Measurements from ENCODE around the gene C1orf105.

Gene C1orf105

DNA sequence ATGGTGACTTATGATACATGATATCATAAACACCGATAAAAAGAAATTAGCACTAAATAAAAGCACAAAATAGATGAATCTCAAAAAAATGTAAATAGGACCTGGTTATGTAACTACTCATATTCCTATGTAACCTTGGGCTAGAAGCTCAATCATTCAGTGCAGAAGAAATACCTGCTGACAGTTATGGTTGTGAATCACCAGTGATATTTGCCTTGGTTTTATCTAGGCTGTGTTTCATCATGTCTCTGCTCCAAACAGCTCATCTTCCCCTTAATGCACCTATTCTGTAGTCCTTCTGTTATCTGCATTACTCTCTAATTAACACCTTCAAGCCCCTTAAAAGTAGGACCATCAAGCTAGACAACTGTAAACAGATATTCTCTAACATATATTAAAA lies 39.7 kb downstream of the C1orf105 start:
- DNase-seq (ENCODE audit: low read depth) = no peak

- DNase-seq (ENCODE audit: low read depth) = no peak
Measured at GRCh38 chr1:172460887-172461315, 40.4 kb downstream of the C1orf105 start.

- no peak for DNase-seq (ENCODE audit: low read depth)
Measured at GRCh38 chr1:172465617-172466016, 45.1 kb downstream of the C1orf105 start.

- no peak for DNase-seq (ENCODE audit: low read depth)
Measured at GRCh38 chr1:172466795-172467407, 46.4 kb downstream of the C1orf105 start.

GRCh38 chr1:172467446-172467845 lies 47.0 kb downstream of the C1orf105 start:
- no peak for DNase-seq (ENCODE audit: low read depth)

- DNase-seq (ENCODE audit: low read depth) = no peak
Measured at GRCh38 chr1:172468296-172468695, 47.8 kb downstream of the C1orf105 start.

GRCh38 chr1:172469717-172470116 lies 49.2 kb downstream of the C1orf105 start:
- no peak for DNase-seq (ENCODE audit: low read depth)

GRCh38 chr1:172470149-172470548 lies 49.7 kb downstream of the C1orf105 start:
- no peak for DNase-seq (ENCODE audit: low read depth)

DNA sequence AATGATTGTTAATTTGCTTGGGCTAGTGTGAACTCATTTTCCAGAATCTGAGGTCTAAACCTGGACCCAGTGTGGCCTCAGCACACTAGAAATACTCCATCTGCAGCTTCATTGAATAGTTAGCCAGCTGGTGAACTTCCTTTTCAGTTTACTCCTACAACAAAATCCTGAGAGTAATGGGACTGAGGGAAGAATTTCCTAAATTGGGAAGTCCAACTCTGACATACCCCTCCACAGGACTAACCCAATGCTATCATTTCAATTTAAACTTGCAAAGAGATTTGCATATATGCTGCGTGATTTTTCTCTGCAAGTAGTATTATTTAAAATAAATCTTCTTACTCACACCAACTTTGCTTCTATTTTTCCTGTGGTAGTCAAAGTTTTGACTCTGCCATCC lies 51.2 kb downstream of the C1orf105 start:
- no peak for DNase-seq (ENCODE audit: low read depth)

DNA sequence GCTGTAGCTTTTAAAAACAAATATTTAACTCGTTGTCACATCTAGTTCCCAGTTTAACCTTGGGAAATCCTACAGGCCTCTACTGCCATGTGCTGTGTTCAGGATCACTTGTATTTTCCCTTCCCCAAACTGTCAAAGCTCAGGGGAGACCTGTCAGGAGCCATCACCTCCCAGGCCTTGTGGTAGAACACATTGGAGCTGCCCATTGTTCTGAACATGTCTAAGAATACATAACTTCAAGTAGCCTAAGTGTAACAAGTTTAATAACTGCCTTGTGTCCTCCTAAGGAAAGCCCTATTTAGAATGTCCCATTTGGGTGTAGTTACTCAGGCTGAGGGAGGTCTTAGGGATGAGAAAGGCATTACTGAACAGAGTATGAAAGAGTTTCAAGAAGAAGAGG lies 52.0 kb downstream of the C1orf105 start:
- DNase-seq (ENCODE audit: low read depth) = no peak

- no peak for DNase-seq (ENCODE audit: low read depth)
Measured at GRCh38 chr1:172473302-172473701, 52.8 kb downstream of the C1orf105 start.

DNA sequence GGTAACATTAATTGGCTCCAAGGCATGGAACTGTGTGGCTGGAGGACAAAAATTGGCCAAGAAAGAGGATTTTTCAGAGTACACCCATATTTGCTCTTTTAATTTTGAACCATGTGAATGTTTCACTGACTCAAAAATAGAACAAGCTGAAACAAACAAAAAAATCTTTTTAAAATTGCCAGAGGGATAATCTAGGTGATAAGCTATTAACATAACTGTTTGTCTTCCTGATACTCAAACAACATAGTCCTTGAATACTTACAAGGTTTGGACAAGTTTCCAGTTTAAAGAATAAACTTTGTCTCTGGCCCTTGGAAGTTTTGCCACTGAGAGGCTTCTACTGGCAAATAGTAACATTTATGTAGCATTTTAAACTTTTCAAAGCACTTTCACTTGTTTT lies 53.4 kb downstream of the C1orf105 start:
- DNase-seq (ENCODE audit: low read depth) = no peak

GRCh38 chr1:172476218-172476811 lies 55.8 kb downstream of the C1orf105 start:
- DNase-seq (ENCODE audit: low read depth) = no peak

DNA sequence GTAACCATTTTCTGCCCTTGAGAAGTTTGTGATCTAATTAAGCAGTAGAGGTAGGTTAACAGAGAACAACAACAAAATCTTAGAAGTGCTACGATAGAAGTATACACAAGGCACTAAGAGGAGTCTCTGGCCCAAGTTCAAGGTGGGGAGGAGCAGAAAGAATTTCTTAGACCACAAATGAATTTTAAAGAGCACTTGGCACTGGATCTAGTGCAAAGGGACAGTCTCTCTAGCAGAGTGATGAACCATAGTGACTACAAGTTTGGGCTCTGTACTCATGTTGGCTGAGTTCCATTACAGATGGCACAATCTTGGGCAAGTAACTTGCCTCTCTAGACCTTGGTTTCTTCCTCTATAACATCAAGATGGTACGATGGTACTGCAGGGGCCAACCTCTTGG lies 56.7 kb downstream of the C1orf105 start:
- no peak for DNase-seq (ENCODE audit: low read depth)

DNA sequence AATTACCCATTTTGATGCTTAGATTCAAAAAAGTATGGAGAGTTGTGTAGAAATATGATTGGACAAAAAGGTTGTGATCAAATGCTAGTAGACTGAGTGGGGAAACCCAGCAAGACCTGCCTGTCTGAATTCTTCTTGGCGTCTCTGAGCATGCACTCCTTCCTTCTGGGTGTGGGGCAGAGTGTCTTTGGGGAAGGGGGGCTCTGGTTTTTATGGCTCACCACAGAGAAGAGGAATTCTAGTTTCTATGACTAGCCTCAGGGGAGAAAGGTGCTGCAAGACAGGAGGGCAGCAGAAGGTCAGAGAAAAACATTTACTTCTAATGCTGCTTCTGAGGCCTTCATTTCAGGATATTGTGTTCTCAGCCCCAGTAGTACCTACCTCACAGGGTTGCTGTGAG lies 57.3 kb downstream of the C1orf105 start:
- no peak for DNase-seq (ENCODE audit: low read depth)

DNA sequence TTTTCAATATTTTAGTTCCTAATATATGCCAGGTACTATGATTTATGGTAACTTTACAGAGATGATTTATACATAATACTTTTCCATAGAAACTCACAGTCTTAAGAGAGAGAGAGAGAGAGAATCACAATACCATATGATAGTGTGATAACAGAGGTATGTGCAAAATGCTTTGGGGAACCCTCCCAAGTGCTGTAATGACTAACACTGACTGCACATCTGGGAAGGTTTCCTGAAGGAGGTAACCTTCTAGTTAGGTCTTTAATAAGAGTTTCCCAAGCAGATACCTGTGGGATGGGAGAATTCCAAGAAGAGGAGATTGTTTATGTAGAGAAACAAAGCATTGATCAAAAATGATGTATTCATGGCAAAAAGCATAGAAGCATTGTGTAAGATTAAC lies 58.0 kb downstream of the C1orf105 start:
- no peak for DNase-seq (ENCODE audit: low read depth)

DNA sequence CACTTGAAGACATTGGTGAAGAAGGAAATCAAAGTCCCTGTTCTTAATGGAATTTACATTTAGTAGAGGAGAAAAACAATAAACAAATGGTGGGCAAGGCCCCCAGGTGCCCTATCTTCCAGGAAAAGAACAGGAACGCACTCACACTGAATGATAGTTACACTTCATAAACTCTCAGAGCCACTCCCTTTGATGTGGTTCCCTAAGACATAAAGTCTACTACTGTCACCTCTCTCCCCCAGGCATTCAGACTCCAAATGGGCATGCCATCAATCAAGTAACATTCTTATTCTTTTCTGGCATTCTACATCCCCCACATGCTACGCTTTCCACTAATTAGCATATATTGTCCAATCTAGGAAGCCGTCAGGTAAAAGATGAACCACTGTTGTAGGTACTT lies 59.9 kb downstream of the C1orf105 start:
- no peak for DNase-seq (ENCODE audit: low read depth)

GRCh38 chr1:172482044-172482443 lies 61.6 kb downstream of the C1orf105 start:
- no peak for DNase-seq (ENCODE audit: low read depth)

DNA sequence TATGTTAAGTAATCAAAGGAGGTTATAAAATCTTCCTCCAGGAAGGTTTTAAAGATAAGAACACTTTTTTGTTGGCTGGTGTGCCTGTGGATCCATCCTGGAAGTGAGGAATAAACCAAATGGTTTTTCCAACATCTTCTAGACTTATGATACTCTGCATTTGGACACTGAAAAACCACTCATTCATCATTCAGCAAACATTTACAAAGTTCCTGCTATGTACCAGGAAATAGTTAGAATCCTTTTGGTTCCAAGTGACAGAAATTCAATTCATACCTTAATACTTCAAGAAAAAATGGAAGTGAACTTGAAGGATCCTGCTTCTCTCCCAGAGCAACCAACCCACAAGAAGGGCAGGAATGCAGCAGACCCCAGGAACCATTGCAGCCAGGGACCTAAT lies 63.0 kb downstream of the C1orf105 start:
- no peak for DNase-seq (ENCODE audit: low read depth)

GRCh38 chr1:172484252-172484651 lies 63.8 kb downstream of the C1orf105 start:
- no peak for DNase-seq (ENCODE audit: low read depth)

GRCh38 chr1:172485626-172486025 lies 65.1 kb downstream of the C1orf105 start:
- DNase-seq (ENCODE audit: low read depth) = no peak

- DNase-seq (ENCODE audit: low read depth) = no peak
Measured at GRCh38 chr1:172486805-172487454, 66.4 kb downstream of the C1orf105 start.

GRCh38 chr1:172487550-172487949 lies 67.1 kb downstream of the C1orf105 start:
- no peak for DNase-seq (ENCODE audit: low read depth)

DNA sequence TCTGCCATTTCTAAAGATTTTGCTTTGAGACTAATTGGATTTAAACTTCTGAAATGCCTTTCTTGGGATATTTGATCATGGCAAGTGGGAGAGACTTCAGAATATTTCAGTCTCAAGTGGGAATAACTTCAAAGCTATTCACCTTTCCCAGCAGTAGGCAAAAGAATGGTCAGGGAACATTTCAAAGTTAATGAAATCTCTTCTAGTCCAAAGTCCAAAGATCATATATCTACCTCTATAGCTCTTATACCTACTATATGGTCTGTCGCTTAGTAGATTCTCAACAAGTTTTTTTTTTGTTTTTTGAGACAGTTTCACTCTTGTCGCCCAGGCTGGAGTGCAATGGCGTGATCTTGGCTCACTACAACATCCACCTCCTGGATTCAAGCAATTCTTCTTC lies 67.9 kb downstream of the C1orf105 start:
- DNase-seq (ENCODE audit: low read depth) = no peak
